Measurements from ENCODE around the gene HIBADH.
"Not testable (repeated sequence)": the region's sequence is repeated elsewhere in the genome, so short reads cannot be mapped to it uniquely, and the experiment has no call there.

Gene HIBADH

GRCh38 chr7:27501879-27502278 is 160.8 kb downstream of the HIBADH start:
- DNase-seq, result not testable (repeated sequence)

GRCh38 chr7:27501001-27501400 is 161.7 kb downstream of the HIBADH start:
- no peak for DNase-seq

- DNase-seq, result no peak
These were observed 170.5 kb downstream of the HIBADH start for GRCh38 chr7:27492224-27492623.

- no peak for DNase-seq
These were observed 171.1 kb downstream of the HIBADH start for GRCh38 chr7:27491534-27491933.

GRCh38 chr7:27487509-27487908 is 175.2 kb downstream of the HIBADH start:
- DNase-seq, result no peak

- no peak for DNase-seq
These were observed 178.2 kb downstream of the HIBADH start for GRCh38 chr7:27484451-27484850.

DNA sequence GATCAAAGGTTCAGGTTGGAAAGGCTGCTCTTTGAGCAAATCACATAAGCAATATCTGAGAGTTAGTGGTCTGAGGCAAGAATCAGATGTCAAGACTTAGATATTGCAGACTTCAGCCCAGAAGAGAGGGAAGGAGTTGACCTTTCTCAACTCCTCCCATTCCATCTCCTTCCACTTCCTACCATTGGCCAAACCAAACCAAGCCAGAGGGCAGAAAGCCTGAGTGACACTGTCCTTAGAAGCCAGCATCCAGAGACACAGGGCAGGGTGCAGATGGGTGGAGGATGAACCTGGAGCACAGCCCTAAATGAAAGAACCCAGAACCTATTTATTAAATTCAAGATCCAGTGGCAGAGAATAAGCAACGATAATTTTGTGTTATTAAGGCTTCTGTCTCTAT is 180.5 kb downstream of the HIBADH start:
- DNase-seq, result no peak

DNA sequence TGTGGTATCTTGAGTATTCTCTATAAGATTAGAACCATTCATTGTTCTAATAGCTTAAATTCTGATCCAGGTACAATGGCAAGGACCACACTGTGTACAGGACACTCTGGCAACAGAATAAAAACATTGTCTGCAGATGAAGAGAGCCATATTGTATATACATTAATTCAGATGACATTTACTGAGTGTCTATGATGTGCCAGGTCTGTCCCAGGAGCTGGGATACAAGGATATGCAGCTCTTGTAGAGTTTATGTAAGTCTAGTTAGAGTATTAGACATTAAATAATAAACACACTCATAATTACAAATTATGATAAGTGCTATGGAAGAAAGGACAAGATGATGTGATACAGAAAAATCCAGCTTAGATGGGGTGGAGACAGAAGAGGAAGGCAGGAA is 184.1 kb downstream of the HIBADH start:
- DNase-seq, result no peak

DNA sequence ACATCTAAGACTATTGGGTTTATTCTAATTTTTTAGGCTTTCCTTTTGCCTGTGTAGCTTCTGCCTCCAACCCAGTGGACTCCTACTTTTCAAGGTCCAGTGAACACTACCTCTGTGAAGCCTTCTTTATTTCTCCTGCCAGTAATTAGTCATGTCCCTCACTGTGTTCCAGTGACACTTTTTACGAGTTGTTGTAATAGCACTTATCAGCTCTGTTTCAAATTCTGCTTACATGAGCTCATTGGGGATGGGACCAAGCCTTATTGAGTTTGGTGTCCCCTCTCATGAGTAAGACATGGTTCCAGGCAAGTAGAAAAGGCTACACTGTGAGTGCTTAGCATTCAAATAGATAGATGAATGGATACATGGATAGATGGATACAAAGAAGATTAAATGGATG is 184.6 kb downstream of the HIBADH start:
- DNase-seq, result no peak

DNA sequence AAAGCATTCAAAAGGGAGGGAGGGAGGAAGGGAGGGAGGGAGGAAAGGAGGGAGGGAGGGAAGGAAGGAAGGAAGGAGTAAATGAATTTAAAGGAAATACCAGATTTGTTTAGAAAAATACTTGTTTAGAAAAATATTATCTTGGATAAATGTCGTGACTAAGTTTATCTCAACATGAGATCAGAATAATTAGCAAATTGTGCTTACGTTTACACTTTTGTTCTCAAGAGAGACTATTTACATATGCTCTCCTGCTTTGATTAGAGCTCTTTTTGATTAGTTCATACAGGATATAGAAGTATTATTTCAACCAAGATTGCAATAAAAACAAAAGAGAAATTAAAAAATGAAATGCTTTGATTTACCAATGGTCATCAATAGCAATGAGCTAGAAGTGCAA is 186.2 kb downstream of the HIBADH start:
- no peak for DNase-seq

All from amygdala (tissue), 56 donors.